ENCODE measurements around the gene ACSBG1.

- no peak for TF ChIP-seq CTCF (conservative IDR thresholded peaks at IDR 0.05)
- TF ChIP-seq ZFX (IDR thresholded peaks at IDR 0.05), result no peak
These were observed 10.5 kb upstream of the ACSBG1 start for GRCh38 chr15:78244893-78245292.
